GM12878 (cell line): ENCODE measurements around the gene CD7. TPM values are rescaled to one million over a fixed set of nuclear protein-coding genes. Genes with fewer than 3 reads are reported as not detected.

Experiments
- ATAC-seq: fragments of 200-7000 bp; cut with Tn5 transposase; 3 replicates; pipeline ENCODE4 v1.9.1; 2020; ENCODE audit warnings: mild to moderate bottlenecking, moderate library complexity
- BruUV-seq: library from RNA; stranded (reverse); fragments of 400-500 nt; replicated peaks from 2 replicates; lab custom pipeline; 2021; lab: Mats Ljungman, UMichigan
- CTCF ChIA-PET: fragments of 300-600 bp; sonication (Branson Sonifier 250); formaldehyde crosslinking; extraction: SDS; loops from one replicate; lab custom pipeline; 2021; ENCODE audit warnings: inconsistent platforms; lab: Yijun Ruan, JAX
- POLR2A ChIA-PET: fragments of 350-600 bp; formaldehyde crosslinking; extraction: SDS; loops from one replicate; lab custom pipeline; 2021; ENCODE audit warnings: inconsistent platforms; lab: Charles Lee
- RAD21 ChIA-PET: fragments of 300-600 bp; sonication (Branson Sonifier 250); formaldehyde crosslinking; loops from one replicate; lab custom pipeline; 2023; ENCODE audit warnings: antibody characterized with exemption; ENCODE audit not compliant: unreplicated experiment; lab: Charles Lee
- SMC1A ChIA-PET: fragments of 300-600 bp; sonication (Branson Sonifier 250); formaldehyde crosslinking; loops from one replicate; lab custom pipeline; 2023; ENCODE audit not compliant: unreplicated experiment, uncharacterized antibody; lab: Charles Lee
- DNase-seq: peaks from one replicate; pipeline ENCODE4 v3.0.0-alpha.2; 2011; ENCODE audit warnings: low read depth, low spot score
- FAIRE-seq: peaks from 3 replicates; lab custom pipeline; 2011; peaks lifted over from hg19 to GRCh38; lab: Jason Lieb, UNC
- H2AFZ ChIP-seq: 2 replicates; pipeline ENCODE4 v1.6.0; 2011; ENCODE audit warnings: low read depth, low read length, control low read depth; ENCODE audit not compliant: control insufficient read depth
- H3K27ac ChIP-seq: 2 replicates; pipeline ENCODE4 v1.5.1; 2011; ENCODE audit warnings: control low read depth; ENCODE audit not compliant: control insufficient read depth, insufficient read depth
- H3K27me3 ChIP-seq, 2 experiments: replicated peaks in 1 of 2; 2 replicates each; pipeline versions ENCODE4 v1.6.0 to v1.6.1; 2011; ENCODE audit warnings: low read length in 1 of 2; ENCODE audit not compliant: control insufficient read depth in 2 of 2, insufficient read depth in 2 of 2
- H3K36me3 ChIP-seq, 2 experiments: 2 replicates each; pipeline ENCODE4 v1.5.1; 2011; ENCODE audit warnings: low read length in 1 of 2; ENCODE audit not compliant: control insufficient read depth in 2 of 2, insufficient read depth in 2 of 2
- H3K4me1 ChIP-seq: 2 replicates; pipeline ENCODE4 v1.6.1; 2011; ENCODE audit warnings: mild to moderate bottlenecking, low read length, moderate library complexity, mixed read lengths; ENCODE audit not compliant: control insufficient read depth, insufficient read depth
- H3K4me2 ChIP-seq: 2 replicates; pipeline ENCODE4 v1.6.0; 2011; ENCODE audit warnings: control low read depth; ENCODE audit not compliant: control insufficient read depth, insufficient read depth
- H3K4me3 ChIP-seq: fragments of 200-600 bp; sonication (generic); 2 replicates; pipeline ENCODE4 v1.5.1; 2016
- H3K79me2 ChIP-seq: 2 replicates; pipeline ENCODE4 v1.6.0; 2011; ENCODE audit warnings: low read length; ENCODE audit not compliant: control insufficient read depth, insufficient read depth
- H3K9ac ChIP-seq: 2 replicates; pipeline ENCODE4 v1.8.0; 2011; ENCODE audit warnings: low read length, control low read depth, mixed read lengths; ENCODE audit not compliant: control insufficient read depth, insufficient read depth
- H3K9me3 ChIP-seq: replicated peaks from 3 replicates; pipeline ENCODE4 v1.5.1; 2011; ENCODE audit warnings: mild to moderate bottlenecking, low read length; ENCODE audit not compliant: control insufficient read depth, insufficient read depth
- H4K20me1 ChIP-seq: 2 replicates; pipeline ENCODE4 v1.6.0; 2011; ENCODE audit not compliant: control insufficient read depth, insufficient read depth
- EGR1 ChIP-seq, 2 experiments: IDR thresholded peaks; 1 replicate in 1 of 2; 2 replicates in 1 of 2; pipeline ENCODE4 v1.6.1; 2011 to 2012; ENCODE audit warnings: low read depth in 2 of 2, low read length in 2 of 2, borderline replicate concordance in 1 of 2, mild to moderate bottlenecking in 1 of 2, moderate library complexity in 1 of 2
- GABPA ChIP-seq: IDR thresholded peaks from 2 replicates; pipeline ENCODE4 v1.6.1; 2014; ENCODE audit warnings: antibody characterized with exemption, low read depth, mild to moderate bottlenecking, inconsistent platforms
- GATAD2B ChIP-seq: fragments of 450-650 bp; conservative IDR thresholded peaks from 2 replicates; pipeline ENCODE4 v1.6.1; 2017; ENCODE audit warnings: low read depth, mild to moderate bottlenecking, moderate library complexity
- NFIC ChIP-seq: IDR thresholded peaks from 2 replicates; pipeline ENCODE4 v1.6.1; 2012; ENCODE audit warnings: low read depth, mild to moderate bottlenecking, inconsistent platforms, low read length, moderate library complexity
- NFYA ChIP-seq: IDR thresholded peaks from 2 replicates; pipeline ENCODE4 v1.6.1; 2011; ENCODE audit warnings: low read depth, mild to moderate bottlenecking, low read length, improper control_type of control experiment, borderline replicate concordance
- NR2C2 ChIP-seq: IDR thresholded peaks from 2 replicates; pipeline ENCODE4 v1.6.1; 2011; ENCODE audit warnings: borderline replicate concordance, low read depth; ENCODE audit not compliant: control insufficient read depth, insufficient read length
- SUPT20H ChIP-seq: IDR thresholded peaks from 2 replicates; pipeline ENCODE4 v1.6.1; 2011; ENCODE audit warnings: low read depth, mild to moderate bottlenecking, low read length, moderate library complexity, borderline replicate concordance; ENCODE audit not compliant: control insufficient read depth
- TBL1XR1 ChIP-seq: IDR thresholded peaks from 2 replicates; pipeline ENCODE4 v1.6.1; 2012; ENCODE audit warnings: low read depth, low read length, improper control_type of control experiment
- TCF3 ChIP-seq: IDR thresholded peaks from 2 replicates; pipeline ENCODE4 v1.6.1; 2012; ENCODE audit warnings: low read depth, mild to moderate bottlenecking, low read length, borderline replicate concordance; ENCODE audit not compliant: insufficient read depth
- WRNIP1 ChIP-seq: IDR thresholded peaks from 2 replicates; pipeline ENCODE4 v1.6.1; 2011; ENCODE audit warnings: low read depth, low read length, improper control_type of control experiment, borderline replicate concordance
- ZNF384 ChIP-seq: IDR thresholded peaks from 2 replicates; pipeline ENCODE4 v1.6.1; 2012; ENCODE audit warnings: low read depth, mild to moderate bottlenecking, low read length, improper control_type of control experiment, borderline replicate concordance
- WGBS: methylation state at CpG from one replicate; pipeline ENCODE4 v1.1.6; 2016; ENCODE audit warnings: low lambda C conversion rate; ENCODE audit not compliant: insufficient replicate concordance, insufficient coverage; ENCODE audit errors: missing lambda C conversion rate; 5-methylcytosine and 5-hydroxymethylcytosine counted together
- in situ Hi-C: fragments of 300-500 bp; cut with MboI; formaldehyde crosslinking; loops from 9 replicates; pipeline ENCODE4 v1.14.3; 2018; ENCODE audit warnings: mixed read lengths
- intact Hi-C: fragments of 100-400 bp; cut with micrococcal nuclease; formaldehyde crosslinking; loops from one replicate; pipeline ENCODE4 v1.14.2; 2022; ENCODE audit not compliant: unreplicated experiment
- polyA plus RNA-seq, 11 experiments: library from polyadenylated mRNA; depleted of rRNA in 4 of 11; unstranded in 6 of 11; stranded (reverse) in 5 of 11; fragments of >200 nt; fragmentation: Nextera tagmentation in 4 of 11; fragmentation: Illumina TruSeq in 1 of 11; extraction: Ambion mirVana in 4 of 11; extraction: Trizol in 1 of 11; gene quantifications; 1 replicate in 1 of 11; 2 replicates in 10 of 11; pipeline versions ENCODE4 v1.2.1 to v1.2.3, GENCODE V29; 2011 to 2016; ENCODE audit warnings: inconsistent platforms in 2 of 11, missing spikeins in 2 of 11, low read depth in 1 of 11
- total RNA-seq, 4 experiments: library from RNA; depleted of rRNA in 3 of 4; stranded (reverse); fragments of >200 nt in 3 of 4; fragmentation: Illumina TruSeq in 1 of 4; extraction: Trizol in 1 of 4; gene quantifications; 2 replicates each; pipeline versions ENCODE4 v1.2.1 to v1.2.3, GENCODE V29; 2013 to 2021
- TF ChIP-seq, protein P1 (sequence below): fragments of 450-650 bp; IDR thresholded peaks from 2 replicates; pipeline ENCODE4 v1.6.1; 2017; ENCODE audit warnings: borderline replicate concordance

Gene CD7
- total and polyA plus RNA-seq, 10 of the 15 experiments (the other 5 are each of a cell fraction or from before 2014, with no cell fraction given), result 0.33 TPM; not detected in 9

DNA sequence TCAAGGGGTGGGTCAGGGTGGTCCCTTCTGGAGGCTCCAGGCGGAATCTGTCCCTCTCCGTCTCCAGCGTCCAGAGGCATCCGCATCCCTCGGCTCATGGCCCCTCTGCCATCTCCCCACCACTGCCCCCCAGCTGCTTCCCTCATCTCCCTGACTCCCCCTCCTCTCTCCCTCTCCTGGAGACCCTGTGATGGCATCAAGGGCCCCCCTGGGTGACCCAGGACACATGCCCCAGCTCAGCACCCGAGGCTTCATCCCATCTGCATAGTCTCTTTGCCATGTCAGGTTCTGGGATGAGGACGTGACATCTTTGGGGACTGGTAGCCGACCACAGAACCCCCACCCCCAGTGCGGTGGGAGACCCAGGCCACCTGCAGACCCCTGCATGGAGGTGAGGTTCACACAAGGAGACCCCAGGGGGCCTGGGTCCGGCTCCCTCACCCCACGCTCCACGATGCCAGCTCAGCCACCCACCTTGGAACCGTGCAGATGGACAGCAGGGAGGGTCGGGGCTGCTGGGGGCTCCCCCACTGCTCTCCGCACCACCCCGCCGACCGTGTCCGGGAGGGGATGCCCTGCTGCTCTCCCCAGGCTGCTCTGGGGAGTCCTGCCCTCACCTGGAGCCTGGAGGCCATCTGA lies 12.4 kb upstream of the CD7 start:
- no TSS peak for BruUV-seq
- WGBS, result 35% methylated on average over 14 of the region's 19 CpGs
- peaks cover 7% of the 10 kb centered on the region for H3K4me1 ChIP-seq

DNA sequence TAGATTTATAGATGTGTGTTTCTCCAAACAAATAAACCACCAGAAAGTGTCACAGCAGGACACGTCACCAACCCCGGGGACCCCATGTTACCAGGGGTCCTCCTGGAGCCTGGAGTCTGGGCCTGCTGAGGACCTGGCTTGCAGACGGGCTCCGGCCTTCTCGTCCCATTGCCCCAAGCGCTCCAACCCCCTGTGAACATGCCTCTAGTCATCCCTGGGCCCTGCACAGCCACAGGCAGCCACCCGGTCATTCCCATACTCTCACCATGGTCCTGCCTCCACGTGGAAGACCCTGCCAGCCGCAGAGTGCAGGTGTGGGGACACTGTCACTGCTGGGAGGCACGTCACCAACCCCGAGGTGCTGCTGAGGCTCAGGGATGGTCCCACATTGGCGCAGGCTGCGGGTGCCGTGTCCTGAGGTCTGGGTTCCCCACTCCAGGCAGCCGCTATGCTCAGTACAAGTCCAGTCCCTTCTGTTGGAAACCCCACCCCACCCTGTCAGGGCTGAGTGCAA lies 11.6 kb upstream of the CD7 start:
- no peak overlapping the region for H3K4me2 ChIP-seq
- FAIRE-seq (no peak), ATAC-seq (no peak), DNase-seq (no peak)
- no peak for TF ChIP-seq NR2C2
- no peak for TF ChIP-seq NFYA
- TF ChIP-seq SUPT20H, result no peak
- no peak for TF ChIP-seq TCF3
- no peak for TF ChIP-seq GABPA
- TF ChIP-seq NFIC, result no peak
- no peak for TF ChIP-seq GATAD2B
- no peak for TF ChIP-seq WRNIP1
- no peak for TF ChIP-seq ZNF384
- TF ChIP-seq TBL1XR1, result no peak
- TF ChIP-seq, protein P1, sequence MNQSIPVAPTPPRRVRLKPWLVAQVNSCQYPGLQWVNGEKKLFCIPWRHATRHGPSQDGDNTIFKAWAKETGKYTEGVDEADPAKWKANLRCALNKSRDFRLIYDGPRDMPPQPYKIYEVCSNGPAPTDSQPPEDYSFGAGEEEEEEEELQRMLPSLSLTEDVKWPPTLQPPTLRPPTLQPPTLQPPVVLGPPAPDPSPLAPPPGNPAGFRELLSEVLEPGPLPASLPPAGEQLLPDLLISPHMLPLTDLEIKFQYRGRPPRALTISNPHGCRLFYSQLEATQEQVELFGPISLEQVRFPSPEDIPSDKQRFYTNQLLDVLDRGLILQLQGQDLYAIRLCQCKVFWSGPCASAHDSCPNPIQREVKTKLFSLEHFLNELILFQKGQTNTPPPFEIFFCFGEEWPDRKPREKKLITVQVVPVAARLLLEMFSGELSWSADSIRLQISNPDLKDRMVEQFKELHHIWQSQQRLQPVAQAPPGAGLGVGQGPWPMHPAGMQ, result no peak
- no peak overlapping the region for H3K4me3 ChIP-seq
- no peak overlapping the region for H2AFZ ChIP-seq
- POLR2A ChIA-PET, result no interaction called here
- H3K9ac ChIP-seq, result no peak overlapping the region
- peaks cover 4% of the 10 kb centered on the region for H3K4me1 ChIP-seq
- H3K9me3 ChIP-seq, result no peaks in the 10 kb centered on the region; the same call in 2 of the 3 replicates
- no peaks in the 10 kb centered on the region for H4K20me1 ChIP-seq
- intact Hi-C loops, result no loop called here
- 36% methylated on average over 15 of the region's 15 CpGs for WGBS
- RAD21 ChIA-PET, result no interaction called here
- H3K79me2 ChIP-seq, result no peaks in the 10 kb centered on the region
- SMC1A ChIA-PET, result no interaction called here
- H3K27ac ChIP-seq, result no peak overlapping the region
- H3K27me3 ChIP-seq, result peaks cover 6 to 7% of the 10 kb centered on the region in 2 experiments; a peak in 3 of 4 replicates
- H3K36me3 ChIP-seq, result no peaks in the 10 kb centered on the region
- no TSS peak for BruUV-seq
- in situ Hi-C loops, result no loop called here
- CTCF ChIA-PET, result no interaction called here

More for the DNA sequence above, 12.4 kb upstream of the CD7 start:
- Histone ChIP-seq H4K20me1 (no peaks in the 10 kb centered on the region), H3K36me3 (no peaks in the 10 kb centered on the region), H3K9ac (no peak overlapping the region), H3K4me2 (no peak overlapping the region), H3K4me3 (no peak overlapping the region), H2AFZ (no peak overlapping the region), H3K9me3 (no peaks in the 10 kb centered on the region), H3K27ac (no peak overlapping the region), H3K27me3 (peaks cover 6 to 12% of the 10 kb centered on the region in 2 experiments; a peak in 3 of 4 replicates)
- POLR2A ChIA-PET, result no interaction called here
- CTCF ChIA-PET, result interaction anchor here (1.2 to 1.4 kb wide), 2 partner anchors 20 to 30 kb away, joined by 3 to 4 read pairs; no protein-coding TSS in a partner anchor
- ATAC-seq (no peak), DNase-seq (no peak), FAIRE-seq (no peak)
- SMC1A ChIA-PET, result no interaction called here
- in situ Hi-C loops, result no loop called here
- intact Hi-C loops, result no loop called here
- TF ChIP-seq EGR1 (IDR thresholded peaks at IDR 0.05; ENCODE audit: borderline replicate concordance in 1 of 2, low read depth in 2 of 2, low read length in 2 of 2), result no peak
- TF ChIP-seq, all 136 proteins: peak for 0
- RAD21 ChIA-PET, result no interaction called here
- no peaks in the 10 kb centered on the region for H3K79me2 ChIP-seq
